A172 (cell line): Measurements from ENCODE around the gene PBOV1. TPM values are rescaled to one million over a fixed set of nuclear protein-coding genes. Genes with fewer than 3 reads are reported as not detected.

ENCODE experiments used
- DNase-seq: peaks from one replicate; pipeline ENCODE4 v3.0.0-alpha.2; 2015; ENCODE audit warnings: low spot score
- total RNA-seq: library from RNA; depleted of rRNA; stranded (reverse); fragments of >200 nt; shearing (Covaris generic); gene quantifications from 2 replicates; pipeline ENCODE4 v1.2.3, GENCODE V29; 2014; rRNA removed

The PBOV1 gene
- total RNA-seq, 1 experiment from 2014 or later, result not detected

- no peak for DNase-seq
These were observed 13.4 kb downstream of the PBOV1 start for GRCh38 chr6:138204792-138205384.

- DNase-seq, result no peak
These were observed 14.0 kb downstream of the PBOV1 start for GRCh38 chr6:138204303-138204702.

GRCh38 chr6:138203315-138203714 is 15.0 kb downstream of the PBOV1 start:
- no peak for DNase-seq

GRCh38 chr6:138201836-138202235 is 16.5 kb downstream of the PBOV1 start:
- DNase-seq, result no peak

- no peak for DNase-seq
These were observed 19.7 kb downstream of the PBOV1 start for GRCh38 chr6:138198430-138199091.

- DNase-seq, result no peak
These were observed 20.7 kb downstream of the PBOV1 start for GRCh38 chr6:138197570-138197969.

GRCh38 chr6:138196122-138196738 is 22.1 kb downstream of the PBOV1 start:
- no peak for DNase-seq

- no peak for DNase-seq
These were observed 24.0 kb downstream of the PBOV1 start for GRCh38 chr6:138194287-138194686.

GRCh38 chr6:138188278-138188941 is 29.9 kb downstream of the PBOV1 start:
- DNase-seq, result no peak

- no peak for DNase-seq
These were observed 31.1 kb downstream of the PBOV1 start for GRCh38 chr6:138187156-138187555.

- DNase-seq, result no peak
These were observed 34.1 kb downstream of the PBOV1 start for GRCh38 chr6:138184230-138184629.

- no peak for DNase-seq
These were observed 34.5 kb downstream of the PBOV1 start for GRCh38 chr6:138183790-138184134.

GRCh38 chr6:138182939-138183789 is 35.1 kb downstream of the PBOV1 start:
- DNase-seq, result no peak

- no peak for DNase-seq
These were observed 41.5 kb downstream of the PBOV1 start for GRCh38 chr6:138176652-138177232.

GRCh38 chr6:138175596-138175995 is 42.7 kb downstream of the PBOV1 start:
- DNase-seq, result no peak

Other genes starting within 250 kb of the PBOV1 start
- 71.5 and 96.5 TPM in 2 replicates for gene PERP, start 111.1 kb downstream of the PBOV1 start, total RNA-seq
- gene ARFGEF3, start 56.6 kb downstream of the PBOV1 start, total RNA-seq, result 3.1 and 3.5 TPM in 2 replicates
- not detected in 2 replicates for gene SMIM28, start 159.4 kb upstream of the PBOV1 start, total RNA-seq
- gene HEBP2, start 185.7 kb upstream of the PBOV1 start, total RNA-seq, result 33.4 and 46.5 TPM in 2 replicates